Fibroblast of mammary gland (primary cell): ENCODE data around the gene MED27.

Experiments used
- DNase-seq: peaks from one replicate; pipeline ENCODE4 v3.0.0-alpha.2; 2010; ENCODE audit warnings: low read depth
- H3K4me3 ChIP-seq: 2 replicates; pipeline ENCODE4 v1.5.1; 2011; ENCODE audit warnings: low read depth, mild to moderate bottlenecking, low read length, moderate library complexity; ENCODE audit not compliant: control insufficient read depth
- TF ChIP-seq, protein P1 (sequence below): conservative IDR thresholded peaks from 2 replicates; pipeline ENCODE4 v1.5.1; 2011; ENCODE audit warnings: low read depth, low read length, inconsistent platforms; ENCODE audit not compliant: control insufficient read depth, insufficient read depth

MED27 gene

GRCh38 chr9:131886826-131887225, 192.8 kb downstream of the MED27 start:
- H3K4me3 ChIP-seq, result no peak overlapping the region
- TF ChIP-seq, protein P1, sequence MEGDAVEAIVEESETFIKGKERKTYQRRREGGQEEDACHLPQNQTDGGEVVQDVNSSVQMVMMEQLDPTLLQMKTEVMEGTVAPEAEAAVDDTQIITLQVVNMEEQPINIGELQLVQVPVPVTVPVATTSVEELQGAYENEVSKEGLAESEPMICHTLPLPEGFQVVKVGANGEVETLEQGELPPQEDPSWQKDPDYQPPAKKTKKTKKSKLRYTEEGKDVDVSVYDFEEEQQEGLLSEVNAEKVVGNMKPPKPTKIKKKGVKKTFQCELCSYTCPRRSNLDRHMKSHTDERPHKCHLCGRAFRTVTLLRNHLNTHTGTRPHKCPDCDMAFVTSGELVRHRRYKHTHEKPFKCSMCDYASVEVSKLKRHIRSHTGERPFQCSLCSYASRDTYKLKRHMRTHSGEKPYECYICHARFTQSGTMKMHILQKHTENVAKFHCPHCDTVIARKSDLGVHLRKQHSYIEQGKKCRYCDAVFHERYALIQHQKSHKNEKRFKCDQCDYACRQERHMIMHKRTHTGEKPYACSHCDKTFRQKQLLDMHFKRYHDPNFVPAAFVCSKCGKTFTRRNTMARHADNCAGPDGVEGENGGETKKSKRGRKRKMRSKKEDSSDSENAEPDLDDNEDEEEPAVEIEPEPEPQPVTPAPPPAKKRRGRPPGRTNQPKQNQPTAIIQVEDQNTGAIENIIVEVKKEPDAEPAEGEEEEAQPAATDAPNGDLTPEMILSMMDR, result no peak
- peak; percentile 16 for DNase-seq

DNA sequence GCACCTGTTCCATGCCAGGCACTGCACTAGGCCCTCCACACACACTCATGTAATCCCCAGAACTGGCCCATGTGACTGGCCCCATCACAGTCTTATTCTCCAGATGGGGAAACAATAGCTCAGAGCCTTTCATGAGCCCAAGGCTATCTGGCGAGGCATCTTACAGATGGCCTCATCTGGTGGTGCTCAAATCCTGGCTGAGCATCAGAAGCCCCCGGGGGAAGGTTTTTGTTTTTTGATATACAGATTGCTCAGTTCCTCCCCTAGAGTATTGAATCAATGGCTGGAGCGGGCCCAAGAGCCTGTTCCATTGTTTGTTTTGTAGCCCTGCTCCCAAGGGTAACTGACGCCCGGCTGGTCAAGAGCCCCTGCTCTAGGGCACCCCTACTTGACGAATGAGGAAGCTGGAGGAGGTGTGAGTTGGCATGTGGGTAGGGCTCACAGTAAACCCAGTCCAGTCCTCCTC, 194.5 kb downstream of the MED27 start:
- H3K4me3 ChIP-seq, result no peak overlapping the region
- DNase-seq, result no peak
- TF ChIP-seq, protein P1, result no peak

GRCh38 chr9:131884222-131884621, 195.4 kb downstream of the MED27 start:
- DNase-seq, result no peak
- TF ChIP-seq, protein P1, result no peak
- H3K4me3 ChIP-seq, result no peak overlapping the region

DNA sequence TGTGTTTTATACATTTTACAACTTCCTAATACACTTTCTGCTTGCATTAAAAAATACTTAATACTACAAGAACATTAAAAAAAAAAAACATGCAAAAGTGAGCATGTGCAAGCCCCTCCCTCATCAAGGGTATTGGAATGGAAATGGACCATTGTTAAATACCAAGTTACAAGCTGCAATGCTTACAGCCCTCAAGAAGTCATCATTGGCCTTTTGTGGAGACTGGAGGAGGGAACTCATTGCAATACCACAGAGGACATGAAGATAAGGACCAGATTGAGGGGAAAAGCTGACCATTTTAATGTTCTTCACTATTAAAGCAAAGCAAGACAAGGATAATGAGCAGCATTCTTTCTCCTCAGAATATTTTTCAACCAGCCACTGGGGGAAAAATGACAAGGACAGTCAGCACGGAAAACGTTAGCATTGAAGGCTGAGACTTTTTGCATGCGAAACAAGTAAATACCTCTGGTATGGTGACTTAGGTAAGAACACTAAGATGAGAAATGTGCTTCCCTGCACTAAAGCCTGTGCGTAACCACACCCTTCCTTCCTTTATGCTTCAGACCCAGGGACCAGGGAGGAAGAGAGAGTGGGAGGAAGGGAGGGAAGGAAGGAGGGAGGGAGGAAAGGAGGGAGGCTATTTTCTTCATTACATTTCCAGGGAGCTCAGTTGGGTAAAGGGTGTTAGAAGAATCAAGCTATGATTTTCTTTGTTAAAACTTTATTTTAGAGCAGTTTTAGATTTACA, 198.7 kb downstream of the MED27 start:
- DNase-seq, result no peak
- TF ChIP-seq, protein P1, result no peak
- no peak overlapping the region for H3K4me3 ChIP-seq

GRCh38 chr9:131879911-131880290, 199.8 kb downstream of the MED27 start:
- no peak for DNase-seq
- TF ChIP-seq, protein P1, result no peak
- H3K4me3 ChIP-seq, result no peak overlapping the region

DNA sequence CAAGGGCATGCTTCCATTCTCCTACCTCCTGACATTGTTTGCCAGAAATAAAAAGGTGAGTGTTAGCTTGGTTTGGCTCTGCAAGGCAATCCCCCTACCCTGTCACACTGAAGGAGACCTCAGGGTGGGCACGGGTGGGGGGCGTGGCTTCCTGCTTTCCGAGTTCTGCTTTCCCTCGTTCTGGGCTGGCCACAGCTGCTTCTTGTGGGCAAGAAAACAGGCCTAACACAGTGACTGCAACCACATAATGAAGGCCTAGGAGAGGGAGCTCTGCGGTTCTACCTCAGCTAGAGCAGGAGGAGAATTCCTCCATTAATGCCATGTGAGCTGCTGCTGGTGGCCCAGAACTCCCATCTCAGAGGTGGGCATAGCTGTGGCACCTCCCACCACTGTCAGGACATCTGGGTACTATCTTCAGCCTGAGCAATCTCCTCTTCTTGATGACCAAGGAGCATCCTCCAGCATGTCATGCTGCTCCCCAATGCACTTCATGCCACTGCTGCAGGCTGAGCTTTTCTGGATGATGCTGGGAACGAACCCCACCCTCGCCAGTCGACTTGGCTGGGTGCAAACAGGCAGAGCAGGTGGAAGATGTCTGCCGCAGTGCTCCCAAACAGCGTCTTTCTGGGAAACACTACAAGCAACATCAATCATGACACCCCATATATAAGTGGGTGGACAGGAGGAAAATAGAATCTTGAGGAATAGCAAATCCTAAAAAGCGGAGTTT, 200.3 kb downstream of the MED27 start:
- H3K4me3 ChIP-seq, result no peak overlapping the region
- no peak for DNase-seq

More for the DNA sequence above, 200.3 kb downstream of the MED27 start:
- TF ChIP-seq, protein P1, result no peak
